T-helper 1 cell (primary cell): ENCODE results near the gene MTA2.
A peak's percentile ranks its signal among the peaks of the same experiment; 100 is the strongest.
"Not testable (repeated sequence)": the region's sequence is repeated elsewhere in the genome, so short reads cannot be mapped to it uniquely, and the experiment has no call there.

Source experiments
- DNase-seq, 5 donors: peaks; one replicate each; pipeline ENCODE4 v3.0.0-alpha.2; 2012 to 2020

MTA2 gene

DNA sequence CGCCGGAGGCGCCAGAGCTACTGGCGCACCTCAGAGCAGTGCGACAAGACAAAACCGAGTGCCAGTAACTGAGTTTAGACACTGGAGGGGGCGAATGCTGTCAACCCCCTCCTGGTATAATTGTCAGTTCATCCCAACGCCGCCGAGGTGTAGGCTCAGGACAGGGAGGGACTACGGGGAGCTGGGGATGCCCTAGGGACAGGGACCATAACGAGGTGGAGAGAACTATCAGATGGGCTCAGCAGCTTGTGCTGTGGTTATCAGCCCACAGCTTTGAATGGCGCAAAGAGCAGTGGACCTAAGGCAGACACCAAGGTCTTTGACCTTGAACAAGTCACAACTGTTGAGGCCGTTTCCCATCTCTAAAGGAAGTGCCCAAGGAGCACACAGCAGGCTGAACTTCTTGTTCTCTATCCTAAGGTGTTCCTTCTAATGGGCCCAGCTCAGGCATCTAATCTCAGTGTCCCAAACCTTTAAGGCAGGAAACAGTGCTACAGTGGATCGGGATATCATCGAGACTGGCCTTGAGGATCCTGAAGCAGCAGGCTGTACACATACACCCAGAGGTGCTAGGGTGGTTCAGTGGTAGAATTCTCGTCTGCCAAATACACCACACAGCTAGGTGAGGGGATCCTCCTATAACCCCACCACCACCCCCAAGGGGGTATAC, 9.4 kb downstream of the MTA2 start:
- peak in 1 of 5 donors; percentile 17 for DNase-seq

DNA sequence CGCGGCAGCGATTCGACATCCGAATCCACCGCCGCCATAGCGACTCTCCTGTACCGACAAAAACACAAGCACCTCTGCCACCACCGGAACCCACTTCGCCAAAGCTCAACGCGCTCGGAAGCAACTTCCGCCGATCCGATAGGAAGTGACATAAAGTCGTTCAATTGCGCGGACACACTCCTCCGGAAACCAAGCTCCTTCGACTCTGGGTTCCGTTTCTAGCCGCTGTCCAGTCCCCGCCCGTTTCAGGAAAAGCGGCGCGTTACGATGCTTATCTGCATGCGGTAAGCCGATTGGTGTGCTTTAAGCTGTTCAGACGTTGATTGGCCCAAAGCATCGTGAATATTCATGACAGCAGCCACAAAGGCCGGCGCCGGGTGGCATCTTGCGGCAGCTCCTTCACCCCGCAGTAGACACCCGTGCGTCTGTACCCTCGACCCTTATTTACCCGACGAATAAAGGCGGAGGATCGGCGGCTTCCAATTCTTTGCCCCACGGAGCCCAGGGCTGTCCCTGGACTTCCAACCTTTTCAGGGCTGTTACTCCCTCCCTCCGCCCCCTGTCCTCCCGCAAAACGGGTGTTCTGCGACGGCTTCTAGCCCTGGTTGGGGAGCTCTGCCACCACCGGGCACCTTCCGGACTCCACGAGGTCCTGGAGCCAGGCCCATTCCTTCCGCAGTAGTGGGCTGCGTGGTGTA, 10.1 kb downstream of the MTA2 start, which contains the start of gene TUT1:
Gene TUT1 (minus strand): TSS at position 76 of the 698 bp plus-strand sequence. CDS start 38 bp downstream, at position 38.
- DNase-seq: peak; percentile 90 to 99 (median 94)

GRCh38 chr11:62588966-62589637, 12.6 kb downstream of the MTA2 start:
- DNase-seq: peak in 1 of 5 donors; percentile 28

DNA sequence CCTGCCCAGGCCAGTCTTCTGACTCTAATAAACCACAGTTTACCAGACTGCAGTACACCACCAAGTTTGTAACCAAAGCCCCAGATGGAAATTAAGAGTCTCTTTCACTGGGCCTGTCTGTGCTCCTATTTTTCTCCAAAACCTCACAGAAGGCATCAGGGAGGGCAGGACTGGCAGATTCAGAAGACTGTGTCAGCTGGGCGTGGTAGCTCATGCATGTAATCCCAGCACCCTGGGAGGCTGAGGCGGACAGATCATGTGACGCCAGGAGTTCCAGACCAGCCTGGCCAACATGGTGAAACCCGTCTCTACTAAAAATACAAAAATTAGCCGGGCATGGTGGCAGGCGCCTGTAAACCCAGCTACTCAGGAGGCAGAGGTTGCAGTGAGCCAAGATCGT, 16.3 kb downstream of the MTA2 start:
- DNase-seq: not testable (repeated sequence)

DNA sequence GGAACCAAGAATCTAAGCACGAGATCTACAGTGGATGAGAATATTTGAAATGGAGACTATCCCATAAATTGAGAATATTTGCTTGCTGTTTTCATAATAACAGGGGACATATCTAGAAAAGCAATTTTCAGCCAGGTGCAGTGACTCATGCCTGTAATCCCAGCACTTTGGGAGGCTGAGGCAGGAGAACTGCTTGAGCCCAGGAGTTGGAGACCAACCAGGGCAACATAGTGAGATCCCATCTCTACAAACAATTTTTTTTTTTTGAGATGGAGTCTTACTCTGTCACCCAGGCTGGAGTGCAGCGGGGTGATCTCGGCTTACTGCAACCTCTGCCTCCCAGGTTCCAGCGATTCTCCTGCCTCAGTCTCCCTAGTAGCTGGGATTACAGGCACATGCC, 19.9 kb downstream of the MTA2 start:
- DNase-seq: not testable (repeated sequence)

GRCh38 chr11:62580959-62581715, 20.5 kb downstream of the MTA2 start:
- DNase-seq: no peak

GRCh38 chr11:62579252-62579651, 22.4 kb downstream of the MTA2 start:
- DNase-seq: no peak

- DNase-seq: no peak
These were observed 23.1 kb downstream of the MTA2 start for GRCh38 chr11:62578541-62578940.

- DNase-seq: no peak
These were observed 24.5 kb downstream of the MTA2 start for GRCh38 chr11:62577046-62577714.

DNA sequence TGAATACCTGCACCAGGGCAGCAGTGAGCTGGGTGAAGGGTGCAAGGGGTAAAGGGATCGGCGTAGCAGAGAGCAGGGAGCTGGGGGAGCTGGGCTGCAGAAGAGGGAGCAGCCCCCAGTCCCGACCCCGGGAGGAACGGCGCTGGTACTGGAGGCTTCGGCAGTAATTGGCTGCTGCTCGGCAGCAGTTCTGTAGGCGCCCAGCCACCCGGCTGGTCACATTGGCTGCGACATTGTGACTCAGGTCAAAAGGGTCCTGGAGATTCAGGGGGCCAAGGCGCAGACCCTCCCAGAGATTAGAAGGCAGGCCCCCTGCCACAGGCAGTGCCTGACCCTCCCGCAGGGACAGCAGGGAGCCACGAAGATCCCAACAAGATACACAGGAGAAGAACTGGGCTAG, 25.8 kb downstream of the MTA2 start:
- DNase-seq: no peak

DNA sequence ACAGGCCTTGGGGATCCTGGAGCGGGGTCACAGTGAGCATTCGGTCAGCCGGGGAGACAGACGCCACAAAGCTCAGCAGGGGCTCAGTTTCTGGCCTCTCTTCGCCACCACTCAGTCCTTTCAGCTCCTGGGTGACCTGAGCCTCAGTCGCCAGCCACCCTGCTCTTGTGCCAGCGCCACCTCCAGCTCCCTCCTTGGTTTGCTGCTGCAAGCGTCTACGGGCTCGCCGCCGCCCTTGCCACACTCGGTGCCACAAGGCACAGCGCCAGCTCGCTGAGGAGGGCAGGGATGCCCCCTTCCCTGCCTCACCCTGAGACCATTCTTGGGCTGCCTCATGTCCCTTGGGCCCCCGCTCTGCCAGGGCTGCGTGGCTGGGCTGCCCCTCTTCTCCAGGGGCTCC, 26.5 kb downstream of the MTA2 start:
- DNase-seq: no peak

- DNase-seq: no peak
These were observed 27.1 kb downstream of the MTA2 start for GRCh38 chr11:62574363-62575071.

GRCh38 chr11:62573592-62574362, 27.9 kb downstream of the MTA2 start, which contains the start of gene EEF1G:
Gene EEF1G, minus strand, starts transcription at chr11:62573891. Its CDS starts 49 bp downstream, at chr11:62573842.
- DNase-seq: peak; percentile 97 to 100 (median 98)

- peak in 1 of 5 donors; percentile 34 for DNase-seq
These were observed 28.6 kb downstream of the MTA2 start for GRCh38 chr11:62573006-62573591.

GRCh38 chr11:62572431-62572830, 29.2 kb downstream of the MTA2 start:
- DNase-seq: no peak

- DNase-seq: not testable (repeated sequence)
These were observed 30.2 kb downstream of the MTA2 start for GRCh38 chr11:62571493-62571892.

DNA sequence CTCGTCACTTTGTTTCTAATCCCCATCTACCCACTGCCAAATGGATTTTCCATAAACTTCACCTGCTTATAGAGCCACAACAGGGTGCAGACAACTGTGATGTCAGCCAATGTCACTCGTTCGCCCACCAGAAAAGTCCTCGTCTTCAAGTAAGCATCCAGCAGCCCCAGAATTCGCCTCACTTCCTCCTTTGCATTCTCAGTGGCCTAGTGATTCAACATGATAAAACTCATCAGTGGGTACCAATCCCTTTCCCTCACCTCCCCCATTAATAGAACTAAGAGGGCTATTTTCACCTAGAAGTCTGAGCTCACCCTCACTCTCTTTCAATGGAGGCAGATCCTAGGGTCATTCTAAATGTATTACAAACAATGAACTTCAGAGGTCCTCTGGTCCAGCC, 30.8 kb downstream of the MTA2 start:
- not testable (repeated sequence) for DNase-seq

GRCh38 chr11:62569611-62570010, 32.1 kb downstream of the MTA2 start:
- no peak for DNase-seq

GRCh38 chr11:62567018-62567633, 34.5 kb downstream of the MTA2 start:
- DNase-seq: no peak

GRCh38 chr11:62566247-62566646, 35.4 kb downstream of the MTA2 start:
- DNase-seq: no peak
